NCI-H82 treated with DMSO at 0.1 percent for 48 hours (cell line): ENCODE data around the gene NPAS2.

Source experiments
- DNase-seq: peaks from one replicate; lab custom pipeline; 2025; ENCODE audit not compliant: unreplicated experiment; lab: John Stamatoyannopoulos, UW

NPAS2 gene

GRCh38 chr2:100903534-100904258 is 83.8 kb downstream of the NPAS2 start:
- no peak for DNase-seq

- DNase-seq: no peak
Observed at GRCh38 chr2:100905132-100905805, 85.3 kb downstream of the NPAS2 start.

GRCh38 chr2:100906131-100906530 is 86.2 kb downstream of the NPAS2 start:
- no peak for DNase-seq

DNA sequence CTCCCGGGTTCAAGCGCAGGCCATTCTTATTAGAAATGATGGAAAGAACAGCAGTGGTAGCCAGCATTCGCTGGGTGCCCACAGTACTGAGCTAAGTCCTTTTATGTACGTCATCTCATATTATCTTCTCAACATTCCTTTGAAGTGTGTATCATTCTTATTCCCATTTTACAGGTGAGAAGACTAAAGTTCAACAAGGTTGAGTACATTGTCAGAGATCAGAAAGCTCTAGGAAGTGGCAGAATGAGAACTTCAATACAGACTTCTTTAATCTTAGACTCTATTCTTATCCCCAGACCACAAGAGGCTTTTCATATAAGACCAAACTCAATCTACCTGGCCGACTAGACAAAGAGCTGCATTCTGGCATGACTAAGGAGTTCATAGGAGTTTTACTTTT is 86.7 kb downstream of the NPAS2 start:
- DNase-seq: no peak

DNA sequence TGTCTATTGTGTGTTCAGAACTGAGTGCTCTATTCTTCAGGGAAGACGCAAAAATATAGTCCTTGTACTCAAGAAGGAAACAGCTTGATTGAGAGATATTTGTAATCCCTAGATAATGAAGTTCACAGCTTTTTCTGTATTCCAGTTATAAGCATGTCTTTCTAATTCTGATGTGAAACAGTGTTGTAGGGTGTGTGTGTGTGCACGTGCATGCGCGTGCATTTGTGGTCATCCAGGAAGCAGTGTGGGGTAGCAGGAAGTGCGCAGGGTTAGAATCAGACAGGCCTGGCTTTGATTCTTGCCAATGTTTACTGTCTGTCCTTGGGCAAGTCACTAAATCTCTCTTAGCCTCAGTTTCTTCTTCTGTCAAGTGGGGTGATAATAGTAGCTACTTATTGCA is 87.9 kb downstream of the NPAS2 start:
- no peak for DNase-seq

- no peak for DNase-seq
Observed at GRCh38 chr2:100909534-100910081, 89.7 kb downstream of the NPAS2 start.

GRCh38 chr2:100910111-100910510 is 90.2 kb downstream of the NPAS2 start:
- no peak for DNase-seq

DNA sequence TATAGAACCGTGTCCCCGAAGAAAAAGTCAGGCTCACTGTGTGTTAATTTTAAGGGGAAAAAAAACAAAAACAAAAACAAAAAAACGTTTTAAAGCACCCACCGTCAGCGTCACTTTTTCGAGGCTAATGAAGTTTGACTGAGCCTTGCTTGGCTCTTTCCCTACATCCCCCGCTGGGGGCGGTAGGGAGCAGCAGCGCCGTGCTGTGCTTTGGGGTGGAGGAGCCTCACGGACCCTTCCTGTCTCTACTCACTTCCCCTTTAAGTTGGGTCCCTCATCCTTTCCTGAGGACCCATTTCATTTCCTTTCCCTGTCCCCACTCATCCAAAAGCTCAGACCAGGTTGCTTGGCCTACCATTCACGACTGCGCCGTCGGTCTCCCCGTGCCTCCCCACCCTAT is 99.4 kb downstream of the NPAS2 start:
- DNase-seq: no peak

GRCh38 chr2:100921685-100922161 is 101.8 kb downstream of the NPAS2 start:
- DNase-seq: no peak

GRCh38 chr2:100923461-100924060 is 103.6 kb downstream of the NPAS2 start:
- DNase-seq: no peak

DNA sequence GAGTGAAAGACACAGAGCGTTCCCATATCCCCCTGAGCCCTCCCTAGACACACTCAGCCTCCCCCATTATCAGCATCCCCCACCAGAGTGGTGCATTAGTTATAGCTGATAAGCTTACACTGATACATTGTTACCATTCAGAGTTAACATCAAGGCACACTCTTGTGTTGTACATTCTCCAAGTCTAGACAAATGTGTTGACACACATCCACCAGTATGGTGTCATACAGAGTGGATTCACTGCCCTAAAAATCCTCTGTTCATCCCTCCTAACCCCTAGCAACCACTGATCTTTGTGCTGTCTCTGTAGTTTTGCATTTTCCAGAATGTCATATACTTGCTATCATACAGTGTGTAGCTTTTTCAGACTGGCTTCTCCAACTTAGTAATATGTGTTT is 104.2 kb downstream of the NPAS2 start:
- no peak for DNase-seq

DNA sequence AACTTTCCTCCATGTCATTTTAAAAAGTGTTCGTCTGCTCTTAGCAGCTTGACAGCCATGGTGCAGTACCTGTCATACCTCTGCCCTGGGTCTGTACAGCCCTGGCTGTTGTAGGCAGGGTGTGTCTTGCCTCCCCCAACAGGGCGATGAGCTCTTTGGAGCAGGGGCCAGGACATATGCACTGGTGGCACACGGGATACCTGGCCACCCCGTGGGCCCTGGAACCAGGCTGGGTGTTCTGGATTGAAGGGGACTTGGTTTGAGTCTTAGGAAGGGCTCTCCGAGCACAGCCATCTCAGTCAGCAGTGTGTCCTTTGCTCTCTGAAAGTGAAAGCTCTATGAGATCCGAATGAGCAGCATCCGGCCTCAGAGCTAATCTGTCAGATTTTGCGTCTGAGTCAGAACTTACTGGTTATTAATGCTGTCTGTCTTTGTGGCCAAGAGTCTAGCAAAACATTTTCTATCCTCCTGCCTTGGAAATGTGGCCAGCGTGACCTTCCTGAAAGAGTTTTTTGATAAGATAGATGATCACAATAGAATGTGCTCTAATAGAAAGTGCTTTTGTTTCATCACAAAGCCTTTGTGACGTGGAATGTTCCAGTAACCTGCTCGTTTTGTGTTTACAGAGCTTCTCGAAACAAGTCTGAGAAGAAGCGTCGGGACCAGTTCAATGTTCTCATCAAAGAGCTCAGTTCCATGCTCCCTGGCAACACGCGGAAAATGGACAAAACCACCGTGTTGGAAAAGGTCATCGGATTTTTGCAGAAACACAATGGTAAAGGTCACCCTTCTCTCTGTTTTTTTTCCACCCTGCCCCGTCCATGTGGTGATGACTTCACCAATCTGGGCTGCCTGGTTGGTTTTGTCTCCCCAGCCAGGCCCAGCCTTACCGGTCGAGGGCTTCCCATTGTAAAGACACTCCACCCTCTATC is 104.8 kb downstream of the NPAS2 start:
- no peak for DNase-seq

DNA sequence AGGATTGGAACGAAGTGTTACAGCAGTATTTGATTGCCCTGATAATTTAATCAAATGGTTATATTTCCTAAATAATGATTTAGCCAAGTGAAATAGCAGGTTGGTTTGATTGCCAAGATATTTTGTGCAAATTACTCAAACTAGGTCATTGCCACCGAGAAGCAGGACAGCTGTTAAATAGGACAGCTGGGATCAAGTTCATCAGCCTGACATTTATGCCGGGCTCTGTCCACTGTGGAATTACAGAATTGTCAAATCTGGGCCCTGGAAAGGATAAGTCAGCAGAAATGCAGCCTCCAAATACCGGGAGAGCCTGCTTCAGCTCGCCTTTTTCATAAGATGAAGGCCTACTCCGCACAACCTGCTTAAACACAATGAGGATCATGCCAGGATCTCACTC is 108.3 kb downstream of the NPAS2 start:
- DNase-seq: no peak

DNA sequence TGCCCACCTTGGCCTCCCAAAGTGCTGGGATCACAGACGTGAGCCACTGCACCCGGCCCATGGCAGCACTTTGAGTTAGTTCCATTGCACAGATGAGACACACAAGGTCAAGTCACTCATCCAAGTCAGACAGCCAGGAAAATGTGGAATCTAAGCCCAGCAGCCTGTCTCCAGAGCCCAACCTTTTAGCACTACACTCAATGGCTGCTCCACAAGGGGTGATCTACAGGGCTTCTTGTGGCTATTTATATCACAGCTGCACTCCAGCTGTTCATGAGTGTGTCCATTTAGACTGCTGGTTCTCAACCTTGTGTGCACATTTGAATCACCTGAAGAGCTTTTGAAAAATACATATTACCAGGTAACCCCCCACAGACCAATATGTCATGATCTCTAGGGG is 109.2 kb downstream of the NPAS2 start:
- no peak for DNase-seq

- no peak for DNase-seq
Observed at GRCh38 chr2:100934504-100935371, 114.8 kb downstream of the NPAS2 start.

GRCh38 chr2:100935372-100935752 is 115.4 kb downstream of the NPAS2 start:
- DNase-seq: no peak

GRCh38 chr2:100936070-100936741 is 116.3 kb downstream of the NPAS2 start:
- DNase-seq: no peak

- DNase-seq: no peak
Observed at GRCh38 chr2:100936972-100937542, 117.1 kb downstream of the NPAS2 start.
